GM21515 (cell line): ENCODE measurements around the gene PLEKHA1.

Experiments used
- ATAC-seq: cut with Tn5 transposase; IDR thresholded peaks from one replicate; pipeline ENCODE4 v1.9.1; 2021; ENCODE audit not compliant: unreplicated experiment

Gene PLEKHA1

DNA sequence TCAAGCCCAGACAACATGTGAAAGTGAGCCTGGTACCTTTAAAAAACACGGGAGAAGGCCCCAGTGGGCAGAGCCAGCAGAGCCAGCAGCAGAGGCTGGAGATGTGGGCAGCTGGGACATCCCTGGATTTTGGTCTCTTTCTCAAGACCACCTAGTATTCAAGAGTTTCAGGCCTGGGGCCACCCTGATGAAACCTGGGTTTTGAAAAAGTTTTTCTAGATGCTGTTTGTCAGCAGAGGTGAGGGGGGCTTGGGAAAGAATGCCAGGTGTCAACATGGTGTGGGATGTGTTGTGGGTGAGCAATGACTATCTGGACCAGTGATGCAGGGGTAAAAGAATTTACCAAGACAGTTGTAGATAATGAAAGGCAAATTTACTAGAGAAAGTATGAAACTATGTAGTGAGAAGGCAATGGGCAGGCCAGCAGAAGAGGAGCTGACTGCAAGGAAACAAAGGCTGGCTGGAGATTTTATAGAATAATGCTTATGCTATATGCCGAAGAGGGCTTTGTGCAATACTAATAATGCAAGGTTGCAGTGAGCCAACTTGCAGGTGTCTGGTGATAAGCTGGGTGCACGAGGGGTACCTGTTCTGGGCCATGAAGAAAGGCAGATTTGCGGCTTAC lies 28.1 kb upstream of the PLEKHA1 start:
- ATAC-seq: no peak

DNA sequence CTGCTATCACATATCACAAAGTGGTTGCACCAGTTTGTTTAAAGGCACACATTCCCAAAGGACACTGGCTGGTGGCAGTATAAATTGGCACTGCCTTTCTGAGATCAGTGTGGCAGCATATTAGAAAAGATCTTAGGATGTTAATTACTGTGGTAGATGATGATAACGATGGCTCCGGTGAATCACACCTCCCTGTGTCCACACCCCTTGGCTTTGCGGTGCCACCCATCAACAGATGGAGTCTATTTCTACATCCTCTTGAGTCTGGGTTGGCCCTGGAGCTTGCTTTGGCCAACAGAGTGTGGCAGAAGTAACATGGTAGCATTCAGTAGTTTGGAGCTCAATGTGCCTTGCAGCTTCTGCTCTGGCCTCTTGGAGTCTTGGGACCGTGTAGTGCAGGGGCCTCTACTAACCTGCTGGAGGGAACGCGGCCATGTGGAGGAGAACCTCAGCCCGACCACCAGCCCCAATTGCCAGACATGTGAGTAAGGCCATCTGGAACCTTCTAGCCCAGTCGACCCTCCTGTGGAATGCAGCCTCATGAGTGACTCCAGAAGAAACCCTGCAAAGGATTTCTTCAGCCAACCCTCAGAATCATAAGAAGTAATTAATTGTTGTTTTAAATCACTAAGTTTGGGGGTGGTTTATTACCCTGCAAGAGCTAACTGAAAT lies 27.2 kb upstream of the PLEKHA1 start:
- no peak for ATAC-seq

DNA sequence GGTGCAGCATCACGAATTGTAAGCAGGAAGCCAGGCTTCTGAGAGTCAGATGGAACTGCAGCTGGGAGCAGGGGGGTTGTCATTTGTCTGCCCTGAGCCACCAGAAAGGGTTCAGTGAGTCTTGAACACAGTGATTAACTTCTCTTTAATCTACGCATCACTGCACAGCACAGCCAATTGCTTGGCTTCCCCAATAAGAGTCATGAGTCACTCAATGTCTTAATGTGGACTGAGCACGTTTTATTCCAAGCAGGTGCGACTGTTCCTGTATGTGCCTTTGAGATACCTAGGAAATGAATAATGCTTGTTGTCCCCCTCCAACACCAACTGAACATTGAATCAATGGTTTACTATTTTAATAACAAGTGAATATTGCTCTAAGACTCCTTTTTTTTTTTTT lies 26.0 kb upstream of the PLEKHA1 start:
- ATAC-seq: no peak

DNA sequence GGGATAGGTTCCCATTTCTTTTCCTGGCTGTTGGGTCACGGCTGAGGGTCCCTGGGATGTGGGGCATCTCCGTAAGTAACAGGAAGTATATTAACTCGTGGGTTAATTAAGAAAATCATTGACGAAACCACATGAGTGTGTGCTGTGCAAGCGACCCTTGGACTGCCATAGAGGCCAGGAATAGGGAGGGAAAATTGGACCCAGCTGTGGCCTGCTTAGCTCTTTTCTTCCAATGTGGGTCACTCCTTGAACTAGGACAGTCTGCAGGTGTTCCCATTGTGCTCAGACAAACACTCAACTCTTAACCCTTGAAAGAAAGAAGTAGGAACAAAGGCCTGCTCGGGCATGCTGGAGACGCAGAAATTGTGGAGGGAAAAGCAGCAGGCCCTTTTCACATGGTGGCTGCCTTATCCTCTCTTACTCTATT lies 25.6 kb upstream of the PLEKHA1 start:
- no peak for ATAC-seq

DNA sequence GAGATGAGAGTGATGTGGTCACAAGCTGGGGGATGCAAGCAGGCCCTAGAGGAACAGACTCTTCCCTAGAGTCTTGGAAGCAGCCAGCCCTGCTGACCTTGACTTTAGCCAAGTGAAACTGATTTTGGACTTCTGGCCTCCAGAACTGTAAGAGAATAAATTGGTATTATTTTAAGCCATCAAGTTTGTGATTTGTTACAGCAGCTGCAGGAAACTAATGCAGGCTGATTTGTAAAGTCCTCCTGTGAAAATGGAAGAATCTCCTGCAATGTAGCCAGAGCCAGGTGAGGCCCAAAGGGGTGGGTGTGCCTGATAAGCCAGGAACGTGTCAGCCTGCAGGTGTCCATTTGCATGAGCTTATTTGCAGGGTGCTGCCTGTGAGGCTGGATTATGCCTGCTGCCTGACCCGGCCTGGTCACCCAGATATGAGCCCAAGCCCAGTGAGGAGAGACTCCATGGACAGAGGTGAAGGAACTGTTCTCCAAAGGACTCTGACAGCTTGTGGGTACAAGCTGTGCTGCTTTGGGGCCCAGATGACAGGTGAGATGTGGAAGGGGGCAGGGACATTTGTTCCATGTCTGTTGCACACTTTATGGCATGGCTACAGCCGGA lies 24.6 kb upstream of the PLEKHA1 start:
- ATAC-seq: no peak

DNA sequence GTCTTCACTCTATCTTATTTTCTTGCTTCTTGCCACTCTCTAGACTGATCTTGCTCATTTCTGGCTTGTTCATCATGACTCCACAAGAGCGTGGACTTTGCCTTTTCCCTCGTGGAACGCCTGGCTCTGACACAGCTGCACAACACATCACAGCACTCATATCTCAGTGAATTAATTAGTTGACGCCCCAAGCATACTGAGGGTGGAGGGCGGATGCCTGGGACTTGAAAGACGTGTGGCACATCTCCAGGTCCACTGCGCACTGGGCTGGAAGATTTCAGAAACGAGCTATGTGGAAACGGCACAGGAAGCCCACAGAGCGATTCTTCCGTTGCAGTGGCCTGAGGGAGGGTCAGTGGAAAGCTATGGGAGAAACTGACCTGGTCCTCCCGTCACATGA lies 23.6 kb upstream of the PLEKHA1 start:
- no peak for ATAC-seq

DNA sequence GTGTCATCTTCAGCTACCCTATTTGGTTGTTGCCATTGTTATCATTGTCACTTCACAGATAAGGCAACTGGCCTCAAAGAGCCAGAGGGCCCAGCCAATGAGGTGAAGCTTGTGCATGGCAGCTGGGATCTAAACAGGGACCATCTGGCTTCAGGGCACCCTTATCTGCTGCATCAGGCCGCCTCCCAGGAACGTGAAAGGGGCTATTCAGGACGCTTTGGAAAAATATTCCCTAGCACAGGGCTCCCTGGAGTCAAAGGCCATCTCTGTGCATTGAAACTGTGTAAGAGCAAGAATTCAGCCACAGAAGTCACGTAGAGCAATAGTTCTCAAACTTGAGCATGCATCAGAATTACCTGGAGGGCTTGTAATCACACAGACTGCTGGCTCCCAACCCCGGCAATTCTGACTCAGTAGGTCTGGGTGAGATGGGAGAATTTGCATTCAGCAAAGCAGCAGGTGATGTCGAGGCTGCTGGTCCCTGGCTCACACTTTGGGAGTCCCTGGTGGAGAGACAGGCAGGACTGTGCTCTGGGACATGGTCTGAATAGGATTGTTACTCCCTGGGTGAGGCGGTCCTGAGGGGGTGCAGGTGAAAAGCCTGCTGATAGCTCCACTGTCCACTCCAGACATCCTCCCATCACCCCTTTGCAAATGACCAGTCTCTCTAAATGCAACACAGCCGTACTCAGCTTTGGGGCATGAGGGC lies 21.5 kb upstream of the PLEKHA1 start:
- ATAC-seq: no peak

DNA sequence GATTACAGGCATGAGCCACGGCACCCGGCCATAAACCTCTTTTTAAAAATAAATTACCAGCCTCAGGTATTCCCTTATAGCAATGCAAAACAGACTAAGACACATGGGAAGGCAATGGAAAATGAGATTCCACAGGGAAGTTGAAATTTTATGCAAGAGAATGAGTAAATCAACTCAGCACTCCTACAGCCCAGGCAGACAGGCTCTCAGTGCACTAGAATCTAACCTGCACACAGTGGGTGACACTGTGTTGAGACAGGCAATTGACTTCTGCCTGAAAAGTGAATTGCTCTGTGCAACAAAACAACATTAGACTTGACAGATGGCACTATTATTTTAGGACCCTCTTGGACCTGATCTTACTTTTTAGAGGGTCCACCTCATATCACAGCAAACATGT lies 20.1 kb upstream of the PLEKHA1 start:
- ATAC-seq: no peak

DNA sequence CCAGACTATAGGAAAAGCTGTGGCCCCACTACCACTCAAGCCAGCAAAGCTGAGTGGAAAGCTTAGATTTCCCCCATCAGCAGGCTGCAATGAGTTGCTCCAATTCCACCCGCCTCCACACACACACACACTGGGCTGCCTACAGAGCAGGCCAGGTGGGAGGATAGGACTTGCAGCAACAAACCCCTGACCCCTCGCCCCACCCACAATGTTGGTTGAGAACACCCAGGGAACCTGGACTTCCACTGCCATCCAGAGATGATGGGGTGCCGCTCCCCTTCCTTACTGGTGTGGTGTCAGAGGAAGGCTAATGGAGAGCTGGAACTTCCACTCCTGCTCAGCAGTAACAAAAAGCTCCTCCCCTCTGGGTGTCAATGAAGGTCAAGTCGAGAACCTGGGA lies 16.8 kb upstream of the PLEKHA1 start:
- no peak for ATAC-seq

DNA sequence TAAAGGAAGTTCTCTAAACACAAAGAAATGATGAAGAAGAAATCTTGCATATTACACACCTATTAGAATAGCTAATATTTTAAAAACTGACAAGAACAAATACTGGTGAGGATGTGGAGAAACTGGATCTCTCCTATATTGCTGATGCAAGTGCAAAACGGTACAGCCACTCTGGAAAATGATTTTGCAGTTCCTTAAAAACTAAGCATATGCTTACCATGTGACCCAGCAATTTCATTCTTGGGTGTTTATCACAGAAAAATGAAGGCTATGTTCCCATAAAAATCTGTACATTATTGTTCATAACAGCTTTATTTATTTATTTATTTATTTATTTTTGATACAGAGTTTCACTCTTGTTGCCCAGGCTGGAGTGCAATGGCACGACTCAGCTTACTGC lies 14.9 kb upstream of the PLEKHA1 start:
- ATAC-seq: no peak

DNA sequence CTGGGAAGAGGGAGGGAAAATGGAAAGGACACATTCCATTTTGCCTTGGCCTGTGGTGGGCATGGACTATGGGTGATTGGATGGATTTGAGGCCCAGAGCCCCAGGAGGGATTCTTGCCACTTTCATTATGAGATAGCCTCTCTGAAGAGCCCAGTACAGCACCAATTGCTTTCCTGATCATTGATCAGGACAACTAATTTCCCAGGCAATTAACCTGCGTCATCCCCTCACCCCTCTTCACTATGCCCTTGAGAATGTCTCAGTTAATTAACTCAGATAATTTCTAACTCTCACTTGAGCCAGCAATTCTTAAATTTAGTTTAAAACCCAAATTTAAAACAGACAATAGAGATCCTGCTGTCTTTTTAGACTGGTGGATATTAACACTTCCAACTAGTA lies 13.5 kb upstream of the PLEKHA1 start:
- no peak for ATAC-seq

DNA sequence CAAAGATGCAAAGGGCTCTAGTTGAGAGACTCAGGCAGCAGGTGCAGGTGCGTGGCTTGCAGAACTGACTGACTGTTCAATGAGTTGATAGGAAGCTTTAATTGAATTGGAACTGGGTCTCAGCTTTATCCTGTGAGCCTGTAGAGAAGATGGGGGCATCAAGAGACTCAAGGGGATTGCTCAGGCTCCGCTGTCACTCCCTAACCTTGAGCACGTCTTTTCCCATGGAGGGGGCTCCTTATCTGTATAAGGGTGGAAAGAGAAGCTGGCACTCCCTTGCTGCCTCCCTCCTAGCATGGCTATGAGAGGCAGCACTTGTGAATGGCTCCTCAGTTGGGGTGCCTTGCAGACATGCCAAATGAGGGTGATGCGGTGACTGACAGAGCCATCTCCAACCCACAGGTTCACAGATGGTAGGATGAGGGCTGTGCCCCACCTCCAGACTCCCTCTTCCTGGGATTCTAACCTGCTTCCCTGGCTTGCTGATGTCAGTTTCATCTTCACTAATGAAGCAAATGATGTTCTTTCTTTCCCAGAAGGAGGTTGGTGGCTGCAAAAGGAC lies 12.4 kb upstream of the PLEKHA1 start:
- ATAC-seq: no peak

DNA sequence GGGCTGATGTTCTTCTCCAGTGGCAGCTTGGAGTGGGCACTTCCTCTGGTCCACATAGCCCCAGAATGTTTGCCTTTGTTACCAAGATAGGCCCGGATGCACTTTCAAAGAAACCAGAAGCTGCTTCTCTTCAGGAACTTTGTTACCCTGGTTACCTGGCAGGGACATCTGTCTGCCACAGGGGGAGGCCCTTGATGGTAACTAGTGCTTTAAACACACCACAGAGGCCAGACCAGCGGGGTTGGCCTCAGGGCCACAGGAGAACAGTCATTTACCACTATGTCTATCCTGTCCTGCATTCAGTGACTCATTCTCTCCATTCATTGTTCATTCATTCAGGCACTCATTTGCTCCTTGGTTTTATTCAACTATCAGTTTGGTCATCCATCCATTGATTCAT lies 11.9 kb upstream of the PLEKHA1 start:
- ATAC-seq: no peak

DNA sequence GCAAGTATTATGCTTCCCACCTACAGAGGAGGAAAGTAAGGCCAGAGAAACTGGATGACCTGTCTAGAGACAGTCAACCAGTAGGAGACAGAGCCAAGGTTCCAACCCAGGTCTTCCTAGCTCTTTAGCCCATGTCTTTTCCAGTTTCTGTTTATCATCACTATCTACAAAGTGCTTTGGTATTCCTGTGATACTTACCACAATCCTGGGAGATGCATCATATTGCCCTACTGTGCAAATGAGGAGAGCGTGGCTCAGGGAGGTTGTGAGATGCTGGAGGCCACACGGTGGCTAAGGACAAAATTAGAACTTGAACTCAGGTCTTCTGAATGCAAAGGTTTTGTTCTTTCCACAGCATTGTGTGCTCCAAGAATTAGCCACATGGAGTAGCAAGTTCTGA lies 11.2 kb upstream of the PLEKHA1 start:
- ATAC-seq: no peak

DNA sequence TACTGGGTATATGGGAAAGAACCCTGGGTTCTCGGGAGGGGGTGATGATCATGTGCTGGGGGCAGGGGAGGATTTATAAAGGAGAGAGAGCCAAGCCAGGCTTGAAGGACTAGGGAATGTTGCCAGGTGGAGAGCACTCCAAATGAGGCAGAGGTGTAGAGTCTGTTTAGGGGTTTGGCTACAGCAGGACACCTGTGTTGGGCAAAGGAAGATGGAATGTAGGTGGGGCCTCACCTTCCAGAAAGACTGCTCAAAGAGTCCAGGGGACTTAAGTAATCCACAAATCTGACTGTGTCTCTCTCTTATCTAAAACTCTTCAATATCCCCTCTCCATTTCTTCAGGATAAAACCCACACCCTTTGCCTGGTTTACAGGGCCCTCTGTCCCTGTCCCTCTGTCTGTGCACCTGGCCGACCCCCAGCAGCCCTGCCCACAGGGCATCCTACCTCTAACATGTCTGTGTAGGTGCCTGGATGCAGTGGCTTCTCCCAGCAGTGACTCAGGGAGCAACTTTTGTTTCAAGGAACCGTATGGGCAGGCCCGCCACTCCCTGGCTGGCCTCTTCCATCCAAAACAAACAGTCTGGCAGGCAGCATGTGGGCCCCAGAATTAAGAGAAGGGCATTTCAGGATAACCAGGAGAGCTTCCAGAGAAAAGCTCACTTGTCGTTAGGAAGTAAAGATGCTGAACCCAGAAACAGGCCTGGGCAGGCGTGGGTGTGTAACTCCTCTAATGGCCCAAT lies 10.6 kb upstream of the PLEKHA1 start:
- no peak for ATAC-seq

DNA sequence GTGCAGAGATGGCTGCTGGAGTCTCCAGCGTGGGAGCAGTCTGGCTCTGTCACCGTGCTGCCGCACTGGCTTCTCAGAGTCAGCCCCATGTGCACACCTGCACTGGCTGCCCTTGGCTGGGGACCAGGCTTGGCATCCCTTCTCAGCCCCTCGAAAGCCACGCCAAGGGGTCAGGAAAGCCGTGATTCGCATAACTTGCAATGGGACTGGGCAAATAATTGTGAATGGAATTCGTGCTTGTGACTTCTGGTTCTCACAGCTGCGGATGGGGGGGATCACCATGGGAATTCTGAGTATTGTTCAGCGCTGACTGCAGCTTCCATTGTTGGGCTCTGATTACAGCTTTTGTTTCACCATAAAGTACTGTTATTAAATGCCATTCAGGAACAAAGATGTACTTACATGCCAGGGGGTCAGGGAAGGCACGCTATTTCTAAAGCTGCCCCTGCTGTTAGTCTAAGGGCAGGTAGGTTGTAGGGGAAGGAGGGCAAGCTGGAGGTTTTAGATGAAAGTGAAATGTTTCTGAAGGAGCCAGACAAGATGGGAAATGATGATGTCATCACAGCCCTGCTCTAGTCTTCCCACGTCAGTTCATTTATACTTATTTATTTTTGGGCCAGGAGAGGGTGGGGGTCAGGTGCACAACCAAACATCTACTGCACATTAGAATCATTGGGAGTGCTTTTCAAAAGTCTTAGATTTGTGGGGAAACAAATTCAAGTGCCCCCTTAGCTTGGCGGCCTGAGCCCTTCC lies 5.8 kb upstream of the PLEKHA1 start:
- no peak for ATAC-seq

DNA sequence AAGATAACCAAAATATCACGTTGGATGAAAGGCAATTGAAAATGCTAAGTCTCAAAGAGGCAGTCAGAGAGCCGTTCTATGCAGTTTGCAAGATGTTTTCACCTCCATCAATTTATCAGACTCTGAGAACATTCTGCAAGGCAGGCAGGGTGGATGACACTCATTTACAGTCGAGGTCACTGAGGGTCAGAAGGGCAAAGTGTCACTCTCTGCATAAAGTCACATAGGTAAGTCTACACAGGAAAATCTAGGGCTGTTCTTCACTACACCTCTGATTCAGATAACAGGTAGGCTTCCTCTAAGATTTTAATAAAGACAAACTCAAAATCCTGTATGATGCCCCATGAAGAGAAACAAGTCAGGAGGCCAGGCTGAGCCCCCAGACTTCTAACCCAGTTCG lies 1.4 kb upstream of the PLEKHA1 start:
- no peak for ATAC-seq

DNA sequence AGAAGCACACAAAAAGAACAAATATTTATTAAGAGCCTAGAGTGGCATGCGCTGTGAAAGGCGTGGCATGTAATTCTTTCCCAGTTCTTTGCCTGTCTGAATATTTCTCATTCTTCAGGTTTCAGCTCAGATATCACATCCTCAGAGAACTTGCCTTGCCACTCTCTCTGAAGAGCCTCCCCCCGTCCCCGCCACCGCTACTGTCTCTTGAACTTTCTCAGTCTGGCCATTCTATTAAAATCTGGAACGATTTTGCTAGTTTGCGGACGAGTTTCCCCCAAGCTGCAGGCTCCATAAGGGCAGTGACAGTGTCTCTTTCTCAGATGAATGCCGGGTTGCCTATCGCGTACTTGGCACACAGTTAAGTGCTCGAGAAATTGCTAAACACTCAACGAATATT lies 787 bp upstream of the PLEKHA1 start:
- ATAC-seq: no peak

DNA sequence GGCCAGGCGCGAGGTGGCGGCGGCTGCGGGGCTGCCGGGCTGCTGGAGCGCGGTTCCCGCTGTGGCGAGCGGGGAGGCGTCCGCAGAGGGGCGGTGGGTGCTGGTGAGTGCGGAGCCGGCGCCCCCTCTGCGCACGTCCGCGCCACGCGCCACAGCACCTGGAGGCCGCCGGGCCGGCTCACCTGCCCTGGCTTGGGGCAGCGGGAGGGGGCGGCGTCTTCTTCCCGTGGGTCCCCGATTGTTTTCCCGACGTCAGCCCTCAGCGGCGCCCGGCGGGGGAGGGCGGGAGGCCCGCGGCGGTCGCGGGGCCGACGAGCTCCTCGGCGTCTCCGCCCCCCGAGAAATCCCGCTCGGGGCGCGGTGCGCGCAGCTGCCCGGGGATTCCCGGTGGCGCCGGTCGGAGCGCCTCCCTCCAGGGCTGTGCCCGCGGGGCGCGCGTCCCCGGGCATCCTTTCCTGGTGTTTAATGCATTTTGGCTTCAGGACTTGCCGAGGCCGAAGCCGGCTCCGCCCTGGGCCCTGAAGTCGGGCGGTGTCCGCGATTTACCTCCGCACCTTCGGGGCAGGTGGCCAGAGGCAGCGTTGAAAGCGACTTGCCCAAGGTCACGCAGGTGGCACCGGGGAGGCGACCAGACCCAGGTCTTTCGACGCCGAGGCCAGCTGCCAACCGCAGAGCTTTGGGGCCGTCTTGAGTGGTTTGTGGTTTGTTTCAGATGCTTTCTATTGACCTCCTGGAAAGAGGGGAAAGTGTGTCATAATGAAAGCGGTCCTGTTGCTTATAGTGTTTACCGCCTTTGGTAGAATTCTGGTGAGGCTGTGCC lies 561 bp downstream of the PLEKHA1 start:
- ATAC-seq: peak; percentile 51
